Spleen (tissue), 11 donors: Measurements from ENCODE around the gene ALAD. TPM values are rescaled to one million over a fixed set of nuclear protein-coding genes. Genes with fewer than 3 reads are reported as not detected.

ENCODE experiments used
- DNase-seq: peaks from one replicate; pipeline ENCODE4 v3.0.0-alpha.2; 2020
- H3K27ac ChIP-seq, 8 donors: fragments of 200-600 bp; sonication (generic) in 7 of 8; 1 replicate in 4 of 8; 2 replicates in 4 of 8; pipeline versions ENCODE4 v1.5.0 to v1.8.0; 2016 to 2021; ENCODE audit warnings: inconsistent platforms in 4 of 8, mild to moderate bottlenecking in 4 of 8, moderate library complexity in 1 of 8
- H3K27me3 ChIP-seq, 7 donors: fragments of 200-600 bp; sonication (generic) in 6 of 7; replicated peaks in 1 of 7; 1 replicate in 4 of 7; 2 replicates in 3 of 7; pipeline versions ENCODE4 v1.5.0 to v1.8.0; 2016 to 2021; ENCODE audit warnings: inconsistent platforms in 3 of 7, mild to moderate bottlenecking in 1 of 7
- H3K36me3 ChIP-seq, 6 donors: fragments of 200-600 bp; sonication (generic) in 5 of 6; 1 replicate in 4 of 6; 2 replicates in 2 of 6; pipeline versions ENCODE4 v1.5.0 to v1.8.0; 2016 to 2021; ENCODE audit warnings: inconsistent platforms in 2 of 6
- H3K4me1 ChIP-seq, 6 donors: fragments of 200-600 bp; sonication (generic) in 5 of 6; 1 replicate in 3 of 6; 2 replicates in 3 of 6; pipeline versions ENCODE4 v1.5.0 to v1.8.0; 2016 to 2021; ENCODE audit warnings: inconsistent platforms in 3 of 6
- H3K4me3 ChIP-seq, 8 donors: fragments of 200-600 bp; sonication (generic) in 7 of 8; 1 replicate in 4 of 8; 2 replicates in 4 of 8; pipeline versions ENCODE4 v1.5.0 to v1.8.0; 2016 to 2021; ENCODE audit warnings: inconsistent platforms in 4 of 8, mild to moderate bottlenecking in 4 of 8, moderate library complexity in 2 of 8
- H3K9me3 ChIP-seq, 8 donors: fragments of 200-600 bp; sonication (generic) in 7 of 8; 1 replicate in 4 of 8; 2 replicates in 4 of 8; pipeline versions ENCODE4 v1.5.0 to v1.8.0; 2016 to 2021; ENCODE audit warnings: inconsistent platforms in 4 of 8
- CTCF ChIP-seq, 11 experiments: fragments of 200-600 bp in 7 of 11; fragments of 450-650 bp in 4 of 11; sonication (generic) in 4 of 11; IDR thresholded peaks in 8 of 11; conservative IDR thresholded peaks in 3 of 11; 1 replicate in 7 of 11; 2 replicates in 4 of 11; pipeline versions ENCODE4 v1.4.0 to v1.8.0; 2016 to 2021; ENCODE audit warnings: antibody characterized with exemption in 11 of 11, inconsistent platforms in 4 of 11, mild to moderate bottlenecking in 1 of 11
- POLR2A ChIP-seq, 3 donors: fragments of 450-650 bp; IDR thresholded peaks; one replicate each; pipeline ENCODE4 v1.5.1; 2017; ENCODE audit warnings: antibody characterized with exemption in 3 of 3, mild to moderate bottlenecking in 1 of 3
- POLR2AphosphoS5 ChIP-seq, 3 donors: sonication (generic); formaldehyde crosslinking; IDR thresholded peaks; one replicate each; pipeline ENCODE4 v1.5.1; 2017; ENCODE audit warnings: antibody characterized with exemption in 3 of 3
- WGBS, 5 donors: extraction: QIAGEN DNeasy Blood & Tissue Kit in 3 of 5; methylation state at CpG; one replicate each; pipeline versions ENCODE4 v1.1.5 to v1.1.7; 2013 to 2018; 5-methylcytosine and 5-hydroxymethylcytosine counted together
- intact Hi-C: fragments of 100-400 bp; cut with DNase I; formaldehyde crosslinking; loops from one replicate; pipeline ENCODE4 v1.15.0; 2023; ENCODE audit warnings: low total_unique reads
- polyA plus RNA-seq, 3 donors: library from polyadenylated mRNA; stranded (reverse); fragments of 200-250 nt; gene quantifications; one replicate each; pipeline ENCODE4 v1.2.1, GENCODE V29; 2013
- total RNA-seq, 7 donors: library from RNA; depleted of rRNA in 3 of 7; stranded (reverse); fragments of >200 nt in 3 of 7; fragmentation: NEBNext Ultra II Directional in 4 of 7; extraction: Animal tissue kit (Norgen Biotek cat#: 25700) in 4 of 7; gene quantifications; one replicate each; pipeline versions ENCODE4 v1.1.0 to v1.2.1, GENCODE V29; 2016 to 2021
- donor health status: healthy with polysubstance abuse.
- donor health status: DM: no; HTN: no; CAD: no; lungs with moderate emphysema.
- donor health status: DM: no; HTN: no; CAD: no.
- donor health status: Bipolar disorder and iron deficiency.
- donor health status: healthy.
- donor health status: DM: no; HTN: no; CAD: no.
- donor health status: DM: yes; HTN: yes; CAD: no.

ALAD gene
- total and polyA plus RNA-seq, 10 donors = 14.4 to 31.1 (median 25.5) TPM

GRCh38 chr9:113398796-113399195 lies 2.3 kb downstream of the ALAD start:
- Histone ChIP-seq H3K27me3 (no peaks in the 10 kb centered on the region), H3K36me3 (peaks cover 0 to 35% (median 0%) of the 10 kb centered on the region in 6 donors), H3K4me3 (no peak overlapping the region), H3K4me1 (peaks cover 0 to 54% (median 21%) of the 10 kb centered on the region in 6 donors), H3K9me3 (no peaks in the 10 kb centered on the region), H3K27ac (no peak overlapping the region)
- DNase-seq = no peak
- TF ChIP-seq CTCF (IDR thresholded peaks at IDR 0.05 in 8 of 11, conservative IDR thresholded peaks at IDR 0.05 in 3 of 11) (no peak), POLR2A (IDR thresholded peaks at IDR 0.05) (no peak), POLR2AphosphoS5 (IDR thresholded peaks at IDR 0.05) (no peak)
- WGBS, 5 donors = 84 to 96% (median 88%) methylated on average over 5 of the region's 5 CpGs
- intact Hi-C loops = no loop called here

GRCh38 chr9:113397203-113397631 lies 3.9 kb downstream of the ALAD start:
- intact Hi-C loops = no loop called here
- H3K27me3 ChIP-seq = no peaks in the 10 kb centered on the region
- TF ChIP-seq POLR2AphosphoS5 (IDR thresholded peaks at IDR 0.05) (no peak), POLR2A (IDR thresholded peaks at IDR 0.05) (no peak), CTCF (IDR thresholded peaks at IDR 0.05 in 8 of 11, conservative IDR thresholded peaks at IDR 0.05 in 3 of 11) (no peak)
- no peak for DNase-seq
- 76 to 94% (median 92%) methylated on average over 3 of the region's 3 CpGs for WGBS, 5 donors
- no peaks in the 10 kb centered on the region for H3K9me3 ChIP-seq
- H3K4me3 ChIP-seq = no peak overlapping the region
- no peak overlapping the region for H3K27ac ChIP-seq
- peaks cover 0 to 50% (median 5%) of the 10 kb centered on the region in 6 donors for H3K36me3 ChIP-seq
- peaks cover 0 to 38% (median 21%) of the 10 kb centered on the region in 6 donors for H3K4me1 ChIP-seq

GRCh38 chr9:113395000-113395861 lies 5.9 kb downstream of the ALAD start:
- intact Hi-C loops = no loop called here
- H3K4me3 ChIP-seq = no peak overlapping the region
- TF ChIP-seq POLR2AphosphoS5 (IDR thresholded peaks at IDR 0.05) (no peak), CTCF (IDR thresholded peaks at IDR 0.05 in 8 of 11, conservative IDR thresholded peaks at IDR 0.05 in 3 of 11) (no peak), POLR2A (IDR thresholded peaks at IDR 0.05) (no peak)

GRCh38 chr9:113393281-113393680 lies 7.8 kb downstream of the ALAD start:
- H3K36me3 ChIP-seq = peaks cover 0 to 90% (median 44%) of the 10 kb centered on the region in 6 donors
- no peak for DNase-seq
- intact Hi-C loops = no loop called here

More at GRCh38 chr9:113395000-113395861, 5.9 kb downstream of the ALAD start:
- DNase-seq = no peak
- Histone ChIP-seq H3K27ac (no peak overlapping the region), H3K27me3 (no peaks in the 10 kb centered on the region), H3K9me3 (no peaks in the 10 kb centered on the region), H3K4me1 (peaks cover 0 to 21% (median 6%) of the 10 kb centered on the region in 6 donors), H3K36me3 (peaks cover 0 to 70% (median 24%) of the 10 kb centered on the region in 6 donors)
- WGBS, 5 donors = 93 to 99% (median 96%) methylated on average over 9 of the region's 9 CpGs

More at GRCh38 chr9:113393281-113393680, 7.8 kb downstream of the ALAD start:
- TF ChIP-seq CTCF (IDR thresholded peaks at IDR 0.05 in 8 of 11, conservative IDR thresholded peaks at IDR 0.05 in 3 of 11) = no peak
- TF ChIP-seq POLR2AphosphoS5 (IDR thresholded peaks at IDR 0.05) = no peak
- no peak for TF ChIP-seq POLR2A (IDR thresholded peaks at IDR 0.05)
- Histone ChIP-seq H3K27me3 (no peaks in the 10 kb centered on the region), H3K9me3 (no peaks in the 10 kb centered on the region), H3K27ac (no peak overlapping the region), H3K4me1 (peaks cover 0 to 2% (median 0%) of the 10 kb centered on the region in 6 donors), H3K4me3 (no peak overlapping the region)
- WGBS, 5 donors = 89 to 98% (median 94%) methylated on average over 7 of the region's 7 CpGs
